HG03354 (cell line): ENCODE data around the gene CMIP.

ENCODE experiments used
- ATAC-seq: cut with Tn5 transposase; IDR thresholded peaks from one replicate; pipeline ENCODE4 v1.9.1; 2021; ENCODE audit warnings: mild to moderate bottlenecking; ENCODE audit not compliant: unreplicated experiment, poor library complexity, severe bottlenecking

Gene CMIP

GRCh38 chr16:81553814-81554675, 109.4 kb downstream of the CMIP start:
- ATAC-seq: no peak

- no peak for ATAC-seq
These were observed 110.4 kb downstream of the CMIP start for GRCh38 chr16:81554979-81555378.

- no peak for ATAC-seq
These were observed 111.1 kb downstream of the CMIP start for GRCh38 chr16:81555660-81556059.

GRCh38 chr16:81556715-81557284, 112.2 kb downstream of the CMIP start:
- no peak for ATAC-seq

- ATAC-seq: no peak
These were observed 113.5 kb downstream of the CMIP start for GRCh38 chr16:81558077-81558443.

GRCh38 chr16:81558444-81559175, 114.0 kb downstream of the CMIP start:
- ATAC-seq: no peak

GRCh38 chr16:81560979-81561657, 116.5 kb downstream of the CMIP start:
- no peak for ATAC-seq

GRCh38 chr16:81562174-81562849, 117.7 kb downstream of the CMIP start:
- no peak for ATAC-seq

GRCh38 chr16:81562926-81563325, 118.3 kb downstream of the CMIP start:
- no peak for ATAC-seq

- ATAC-seq: no peak
These were observed 119.9 kb downstream of the CMIP start for GRCh38 chr16:81564421-81564911.

GRCh38 chr16:81565321-81566028, 120.9 kb downstream of the CMIP start:
- no peak for ATAC-seq

- ATAC-seq: no peak
These were observed 121.7 kb downstream of the CMIP start for GRCh38 chr16:81566086-81567007.

GRCh38 chr16:81567087-81567486, 122.5 kb downstream of the CMIP start:
- ATAC-seq: no peak

GRCh38 chr16:81567987-81568748, 123.6 kb downstream of the CMIP start:
- no peak for ATAC-seq

- no peak for ATAC-seq
These were observed 124.1 kb downstream of the CMIP start for GRCh38 chr16:81568749-81569087.

GRCh38 chr16:81569361-81570034, 124.9 kb downstream of the CMIP start:
- no peak for ATAC-seq
